ELR (cell line): Measurements from ENCODE around the gene ABHD11.

Experiments used
- DNase-seq: peaks from one replicate; pipeline ENCODE4 v3.0.0-alpha.2; 2015; ENCODE audit warnings: low read depth

ABHD11 gene

GRCh38 chr7:73700581-73701134 lies 37.9 kb downstream of the ABHD11 start:
- DNase-seq = no peak

- DNase-seq = no peak
Observed at GRCh38 chr7:73700069-73700423, 38.6 kb downstream of the ABHD11 start.

- no peak for DNase-seq
Observed at GRCh38 chr7:73699370-73700068, 39.1 kb downstream of the ABHD11 start.

GRCh38 chr7:73698410-73698809 lies 40.2 kb downstream of the ABHD11 start:
- no peak for DNase-seq

- DNase-seq = no peak
Observed at GRCh38 chr7:73696372-73696771, 42.2 kb downstream of the ABHD11 start.

GRCh38 chr7:73690646-73691045 lies 48.0 kb downstream of the ABHD11 start:
- no peak for DNase-seq

- no peak for DNase-seq
Observed at GRCh38 chr7:73688288-73688687, 50.3 kb downstream of the ABHD11 start.
